Measurements from ENCODE around the gene PTPRO.
A peak's percentile ranks its signal among the peaks of the same experiment; 100 is the strongest.

Gene PTPRO

GRCh38 chr12:15528666-15529065, 206.4 kb downstream of the PTPRO start:
- DNase-seq = no peak

GRCh38 chr12:15530361-15530760, 208.1 kb downstream of the PTPRO start:
- no peak for DNase-seq

- DNase-seq = peak; percentile 27
Measured at GRCh38 chr12:15532364-15532977, 210.2 kb downstream of the PTPRO start.

- DNase-seq = no peak
Measured at GRCh38 chr12:15534322-15534721, 212.0 kb downstream of the PTPRO start.

GRCh38 chr12:15534874-15535273, 212.6 kb downstream of the PTPRO start:
- no peak for DNase-seq

- no peak for DNase-seq
Measured at GRCh38 chr12:15535352-15535781, 213.1 kb downstream of the PTPRO start.

- no peak for DNase-seq
Measured at GRCh38 chr12:15536446-15536845, 214.1 kb downstream of the PTPRO start.

GRCh38 chr12:15538881-15539280, 216.6 kb downstream of the PTPRO start:
- no peak for DNase-seq

- no peak for DNase-seq
Measured at GRCh38 chr12:15540005-15540404, 217.7 kb downstream of the PTPRO start.

- DNase-seq = no peak
Measured at GRCh38 chr12:15540469-15540872, 218.2 kb downstream of the PTPRO start.

- no peak for DNase-seq
Measured at GRCh38 chr12:15541996-15542631, 219.8 kb downstream of the PTPRO start.

- no peak for DNase-seq
Measured at GRCh38 chr12:15543347-15543746, 221.0 kb downstream of the PTPRO start.

- DNase-seq = no peak
Measured at GRCh38 chr12:15544589-15544988, 222.3 kb downstream of the PTPRO start.

- DNase-seq = no peak
Measured at GRCh38 chr12:15545334-15545733, 223.0 kb downstream of the PTPRO start.

- no peak for DNase-seq
Measured at GRCh38 chr12:15546102-15546701, 223.9 kb downstream of the PTPRO start.

- DNase-seq = no peak
Measured at GRCh38 chr12:15547063-15547462, 224.8 kb downstream of the PTPRO start.

GRCh38 chr12:15547691-15548090, 225.4 kb downstream of the PTPRO start:
- DNase-seq = no peak

- no peak for DNase-seq
Measured at GRCh38 chr12:15550793-15551192, 228.5 kb downstream of the PTPRO start.

- no peak for DNase-seq
Measured at GRCh38 chr12:15555446-15555845, 233.1 kb downstream of the PTPRO start.

- DNase-seq = no peak
Measured at GRCh38 chr12:15556411-15557102, 234.2 kb downstream of the PTPRO start.

GRCh38 chr12:15558915-15559528, 236.7 kb downstream of the PTPRO start:
- DNase-seq = no peak

GRCh38 chr12:15561396-15561795, 239.1 kb downstream of the PTPRO start:
- no peak for DNase-seq

GRCh38 chr12:15562263-15562662, 240.0 kb downstream of the PTPRO start:
- DNase-seq = no peak
